HG02973 (cell line): ENCODE data around the gene PECR.

Experiments used
- ATAC-seq: cut with Tn5 transposase; IDR thresholded peaks from one replicate; pipeline ENCODE4 v1.9.1; 2021; ENCODE audit warnings: moderate library complexity; ENCODE audit not compliant: unreplicated experiment

PECR gene

DNA sequence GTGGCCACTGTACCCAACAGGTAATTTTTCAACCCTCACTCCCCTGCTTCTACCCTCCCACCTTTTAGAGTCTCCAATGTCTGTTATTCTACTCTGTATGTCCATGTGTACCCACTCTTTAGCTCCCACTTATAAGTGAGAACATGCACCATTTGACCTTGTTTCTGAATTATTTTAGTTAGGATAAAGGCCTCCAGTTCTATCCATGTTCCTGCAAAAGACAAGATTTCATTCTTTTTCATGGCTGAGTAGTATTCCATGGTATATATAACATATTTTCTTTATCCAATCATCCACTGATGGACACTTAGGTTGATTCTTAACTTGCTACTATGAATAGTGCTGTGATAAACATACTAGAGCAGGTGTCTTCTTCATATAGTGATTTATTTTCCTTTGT, 9.1 kb downstream of the PECR start:
- no peak for ATAC-seq

DNA sequence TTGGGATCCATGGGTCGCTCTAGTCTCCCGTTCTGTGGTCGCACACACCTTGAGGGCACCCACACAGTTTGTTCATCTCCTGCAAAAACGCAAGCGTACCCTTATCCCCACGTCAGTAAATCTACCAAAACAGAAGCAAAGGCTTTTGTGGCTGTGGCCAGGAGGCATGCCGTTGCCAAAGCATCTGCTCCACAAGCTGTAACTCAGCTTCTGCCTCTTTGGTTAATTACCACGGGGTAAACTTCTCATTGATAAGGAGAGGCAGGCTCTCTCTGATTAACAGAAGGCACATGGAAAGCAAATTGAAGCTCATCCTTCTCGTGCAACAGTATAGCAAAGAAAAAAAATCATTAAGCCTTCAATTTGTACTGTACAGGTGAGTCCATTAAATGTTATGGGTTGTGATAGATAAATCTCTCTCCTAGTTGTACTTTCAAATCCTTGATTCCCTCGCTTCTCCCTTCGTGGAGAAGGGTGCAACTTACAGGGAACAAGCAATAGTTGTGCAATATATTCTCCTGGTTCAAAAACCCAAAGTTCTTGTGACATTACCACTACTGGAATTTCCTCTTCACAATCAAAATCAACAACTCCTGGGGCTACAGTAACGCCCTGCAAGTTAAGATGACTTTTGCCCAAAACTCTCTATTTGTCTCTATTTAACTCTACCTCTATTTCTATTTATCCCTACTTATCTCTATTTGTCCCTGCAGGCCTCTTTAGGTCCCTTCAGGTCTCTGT, 10.3 kb downstream of the PECR start:
- no peak for ATAC-seq

DNA sequence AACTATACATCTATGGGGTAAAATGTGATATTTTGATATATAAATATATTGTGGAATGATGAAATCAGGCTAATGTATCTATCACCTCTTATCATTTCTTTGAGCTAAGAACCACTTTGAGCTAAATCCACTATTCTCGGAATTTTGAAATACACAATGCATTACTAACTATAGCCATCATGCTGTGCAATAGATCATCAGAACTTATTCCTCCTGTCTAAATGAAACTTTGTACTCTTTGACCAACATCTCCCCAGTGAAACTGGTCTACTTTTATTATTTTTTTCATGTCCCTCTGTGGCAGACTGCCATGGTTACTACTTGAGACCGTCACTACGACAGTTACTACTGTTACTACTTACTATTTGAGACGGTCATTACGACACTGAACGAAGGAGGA, 11.4 kb downstream of the PECR start:
- ATAC-seq, result no peak

DNA sequence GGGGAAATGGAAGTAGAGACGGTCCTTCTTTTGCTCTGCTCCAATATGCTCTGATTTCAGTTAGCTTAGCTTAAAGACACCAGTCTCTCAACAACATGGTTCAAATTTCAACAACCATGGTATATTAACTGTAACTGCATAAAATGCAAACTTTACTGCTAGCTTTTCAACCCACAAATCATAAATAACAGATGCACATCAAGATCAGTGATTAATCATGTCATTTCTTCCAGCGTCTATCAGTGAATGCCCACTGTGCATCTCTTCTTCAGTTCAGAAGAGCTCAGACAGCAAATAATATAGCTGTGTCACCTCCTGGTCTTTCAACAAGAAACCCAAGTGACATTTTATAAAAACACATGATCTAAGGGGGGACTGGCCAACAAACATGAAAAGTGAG, 12.6 kb downstream of the PECR start:
- no peak for ATAC-seq

DNA sequence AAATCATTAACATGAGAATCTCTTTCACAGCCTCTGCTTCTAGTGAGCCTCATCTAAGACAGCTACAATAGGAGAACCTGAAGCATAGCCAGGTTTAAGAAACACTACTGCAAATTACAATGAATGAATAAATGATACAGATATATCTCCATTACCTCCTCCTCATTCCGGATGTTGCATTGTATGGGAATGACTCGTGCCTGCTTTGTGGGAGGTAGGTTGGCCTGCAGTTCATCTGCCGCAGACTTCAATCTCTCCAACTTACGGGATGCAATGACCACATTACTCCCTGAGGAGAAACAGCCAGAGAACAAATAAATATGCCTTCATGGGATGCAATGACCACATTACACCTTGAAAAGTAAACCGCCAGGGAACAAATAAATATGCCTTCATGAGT, 15.4 kb downstream of the PECR start:
- no peak for ATAC-seq

DNA sequence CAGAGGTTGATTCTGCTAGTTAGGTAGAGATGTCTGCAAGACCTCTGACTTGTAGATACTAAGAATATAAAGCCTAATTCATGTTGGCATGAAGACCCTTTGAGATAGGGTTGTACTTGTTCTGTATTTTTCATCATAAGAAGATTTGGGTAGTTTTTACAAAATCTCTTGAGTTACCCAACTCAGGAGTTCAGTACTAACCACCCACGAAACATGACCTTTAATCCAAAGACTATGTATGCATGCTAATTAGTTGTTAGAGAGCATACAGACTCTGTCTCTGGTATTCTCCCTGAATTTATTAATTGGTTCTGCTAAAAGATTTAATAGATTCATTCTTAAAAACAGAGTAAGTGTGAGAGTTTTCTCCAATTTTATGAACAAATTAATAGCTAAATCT, 16.9 kb downstream of the PECR start:
- ATAC-seq, result no peak

DNA sequence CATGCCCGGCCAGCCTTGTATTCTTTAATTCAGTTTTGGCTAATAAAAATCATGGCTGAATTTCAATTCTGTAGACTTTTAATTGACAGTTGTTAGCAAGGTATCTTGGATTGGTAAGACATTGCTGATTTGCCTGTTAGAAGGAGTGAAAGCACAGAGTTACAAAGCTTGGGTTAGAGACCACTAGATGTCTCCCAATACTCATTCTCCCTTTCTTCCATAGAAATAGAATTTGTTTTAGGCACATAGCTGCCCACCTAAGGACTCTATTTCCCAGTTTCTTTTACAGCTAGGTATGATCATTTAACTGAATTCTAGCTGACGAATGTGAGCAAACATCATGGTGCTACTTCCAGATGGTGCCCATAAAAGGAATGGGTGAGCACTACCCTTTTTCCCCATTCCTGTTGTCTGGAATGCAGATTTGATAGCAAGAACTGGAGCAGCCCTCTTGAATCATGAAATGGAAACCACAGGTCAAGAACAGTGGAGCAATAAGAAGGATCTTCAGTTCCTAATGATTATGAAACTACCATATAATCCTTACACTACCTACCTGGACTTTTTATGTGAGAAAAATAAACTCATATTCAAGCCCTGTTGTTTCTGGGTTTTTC, 17.5 kb downstream of the PECR start:
- ATAC-seq, result no peak

DNA sequence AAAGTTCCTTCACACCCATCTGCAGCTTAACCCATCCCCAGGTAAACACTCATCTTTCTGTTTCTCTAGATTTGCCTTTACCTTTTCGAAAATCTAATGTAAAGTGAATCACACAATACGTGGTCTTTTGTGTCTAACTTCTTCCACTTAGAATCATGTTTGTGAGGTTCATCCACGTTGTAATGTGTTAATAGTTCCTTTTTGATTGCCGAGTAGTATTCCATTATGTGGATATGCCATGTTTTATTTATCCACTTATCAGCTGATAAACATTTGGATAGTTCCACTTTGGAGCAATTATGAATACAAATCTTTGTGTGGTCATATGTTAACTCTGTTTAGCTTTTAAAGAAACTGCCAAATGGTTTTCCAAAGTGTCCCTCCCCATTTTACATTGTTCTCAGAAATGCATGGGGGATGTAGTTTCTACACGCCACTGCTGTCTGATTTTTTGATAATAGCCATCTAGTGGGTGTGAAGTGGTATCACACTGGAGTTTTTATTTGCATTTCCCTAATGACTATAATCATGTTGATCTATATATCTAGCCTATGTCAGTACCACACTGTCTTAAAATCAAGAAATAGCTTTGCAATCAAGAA, 22.3 kb downstream of the PECR start:
- no peak for ATAC-seq

DNA sequence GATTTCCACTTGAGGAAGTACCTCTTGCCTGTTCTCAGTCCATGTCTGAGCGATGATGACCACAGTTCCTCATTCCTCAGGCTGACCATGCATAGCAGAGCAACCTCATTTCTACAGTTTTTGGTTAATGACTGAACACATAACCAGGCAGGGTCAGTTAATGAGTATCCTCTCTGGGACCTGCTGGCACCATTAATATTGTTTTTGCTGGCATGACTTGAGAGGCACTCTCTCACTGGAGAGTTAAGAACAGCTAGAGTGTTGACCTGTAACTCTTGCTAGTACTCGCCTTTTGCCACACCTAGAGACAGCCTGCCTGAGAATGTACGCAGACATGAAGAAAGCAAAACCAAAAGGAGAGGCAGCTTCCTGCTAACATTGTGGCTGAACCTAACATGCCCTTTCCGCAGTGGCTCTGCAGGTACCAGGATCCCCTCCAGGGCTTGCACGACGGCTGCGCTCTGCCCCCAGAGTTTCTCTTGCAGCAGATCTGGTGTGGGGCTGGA, 23.9 kb downstream of the PECR start:
- ATAC-seq, result peak; percentile 83

DNA sequence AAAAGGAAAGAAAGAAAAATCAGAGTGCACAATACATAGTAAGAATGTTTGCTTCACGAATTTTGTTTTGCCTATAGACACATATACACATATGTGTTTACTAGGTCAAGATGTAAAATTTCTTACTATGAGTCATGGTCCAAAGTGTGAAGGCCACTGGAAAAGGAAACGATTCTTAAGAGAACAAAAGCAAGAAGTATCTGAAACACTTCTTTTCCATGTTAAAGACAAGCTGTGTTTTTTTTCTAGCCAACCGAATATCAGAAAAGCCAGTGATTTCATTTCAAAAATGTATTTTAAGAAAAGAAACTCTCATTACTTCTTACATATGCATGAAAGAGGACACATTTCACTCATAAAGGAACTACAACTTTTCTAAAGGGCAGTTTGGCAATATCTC, 24.9 kb downstream of the PECR start:
- peak; percentile 47 for ATAC-seq

DNA sequence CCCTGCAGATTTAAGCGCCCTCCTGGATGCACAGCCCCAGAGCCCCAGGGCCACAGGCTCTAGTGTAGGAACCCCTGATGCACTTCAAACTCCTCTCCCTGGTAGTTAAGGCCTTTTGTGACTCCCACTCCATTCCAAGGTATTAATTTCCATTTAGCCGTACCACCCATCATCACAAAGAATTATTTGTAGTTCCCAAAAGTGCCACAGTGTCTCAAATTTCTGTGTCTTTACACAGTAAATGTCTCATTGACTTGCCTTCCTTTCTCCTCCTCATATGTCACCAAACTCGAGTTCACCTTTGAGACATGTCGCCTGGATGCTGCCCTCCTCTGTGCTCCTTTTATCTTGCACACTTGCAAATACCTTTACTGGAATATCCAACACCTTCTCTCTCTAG, 25.9 kb downstream of the PECR start:
- no peak for ATAC-seq

DNA sequence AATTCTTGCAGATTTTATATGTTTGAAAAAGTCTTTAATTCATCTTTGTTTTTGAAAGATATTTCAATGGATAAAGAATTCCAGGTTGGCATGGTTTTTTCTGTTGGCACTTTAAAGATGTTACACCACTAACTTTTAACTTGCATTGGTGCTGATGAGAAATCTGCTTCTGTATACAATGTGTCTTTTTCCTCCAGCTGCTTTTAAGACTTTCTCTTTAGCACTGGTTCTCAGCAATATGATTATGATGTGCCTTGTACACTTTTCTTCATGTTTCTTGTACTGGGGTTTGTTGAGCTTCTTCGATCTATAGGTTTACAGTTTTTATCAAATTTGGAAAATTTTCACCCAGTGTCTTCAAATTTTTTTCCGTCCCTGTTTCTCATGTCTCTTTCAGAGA, 29.2 kb downstream of the PECR start:
- ATAC-seq, result no peak

DNA sequence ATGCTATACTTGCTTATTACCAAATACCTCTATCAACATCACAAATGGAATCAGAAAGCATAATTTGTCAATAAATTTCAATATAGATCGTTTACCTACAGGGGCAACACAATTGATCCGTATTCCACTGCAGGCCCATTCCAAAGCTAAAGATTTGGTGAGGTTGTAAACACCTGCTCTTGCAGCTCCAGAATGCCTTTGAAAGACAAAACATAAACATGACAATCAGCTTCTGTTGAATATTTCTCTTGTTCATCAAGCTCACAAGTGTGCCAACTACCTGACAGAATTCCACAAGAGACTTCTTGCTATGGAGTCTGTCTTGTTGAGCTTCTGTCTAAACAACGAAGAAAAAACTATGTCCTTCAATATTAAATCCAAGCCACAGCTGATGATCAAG, 30.3 kb downstream of the PECR start:
- ATAC-seq, result no peak

DNA sequence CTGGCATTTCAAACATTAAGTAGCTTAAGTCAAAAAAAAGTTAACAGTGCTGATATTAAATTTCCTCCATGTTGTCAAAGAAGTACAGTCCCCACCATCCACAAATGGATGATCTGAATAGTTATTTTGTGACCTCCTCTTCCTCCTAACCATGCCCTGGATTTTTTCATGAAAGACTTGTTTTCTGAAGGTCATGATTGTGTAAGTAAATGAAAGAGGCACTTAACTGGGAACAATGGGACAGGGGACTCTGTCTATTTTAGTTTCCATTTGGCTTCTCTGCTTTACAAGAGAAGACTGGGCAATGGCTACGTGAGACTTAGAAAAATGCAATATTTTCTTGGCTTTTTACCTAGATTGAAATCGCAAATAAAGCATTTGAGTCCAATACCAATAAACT, 32.2 kb downstream of the PECR start:
- no peak for ATAC-seq

DNA sequence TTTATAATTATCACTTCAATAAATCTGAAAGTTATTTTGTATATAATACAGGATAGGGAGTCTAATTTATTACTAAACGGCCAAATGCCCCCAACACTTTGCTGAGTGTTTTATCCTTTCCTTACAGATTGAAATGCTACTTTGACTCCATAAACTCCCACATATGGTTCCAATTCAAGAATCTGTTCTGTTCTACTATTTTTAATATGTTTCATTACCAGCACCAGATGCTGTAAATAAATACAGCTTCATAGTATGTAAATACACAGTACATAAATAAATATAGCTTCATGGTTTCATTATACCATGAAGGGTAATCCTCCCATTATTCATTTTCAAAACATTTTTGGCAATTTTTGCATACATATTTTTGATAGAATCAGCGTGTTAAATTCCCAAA, 34.2 kb downstream of the PECR start:
- no peak for ATAC-seq

DNA sequence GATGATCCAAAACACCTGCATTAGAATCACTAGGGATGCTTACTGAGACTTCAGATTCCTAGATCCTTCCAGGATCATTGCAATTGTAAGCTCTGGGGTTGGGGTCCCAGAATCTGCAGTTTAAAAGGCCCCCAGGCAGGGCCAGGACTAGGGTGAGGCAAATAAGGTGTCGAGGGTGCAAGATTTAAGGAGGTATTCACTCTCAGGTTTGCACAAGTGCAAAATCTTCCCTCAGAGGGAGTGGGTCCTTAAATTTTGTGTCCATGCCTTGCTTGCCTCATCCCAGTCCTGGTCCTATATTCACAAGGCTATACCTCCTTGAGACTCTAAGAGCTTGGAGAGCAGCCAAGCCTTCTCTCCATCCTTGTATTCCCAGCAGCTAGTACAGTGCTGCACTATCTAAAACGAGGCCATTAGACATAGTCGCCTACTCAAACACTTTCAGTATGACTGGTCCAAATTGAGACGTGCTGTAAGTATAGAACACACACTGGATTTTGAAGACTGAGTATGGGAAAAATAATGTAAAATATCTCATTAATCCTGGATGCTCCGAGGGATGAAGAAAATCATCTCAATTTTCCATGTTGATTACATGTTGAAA, 36.6 kb downstream of the PECR start:
- ATAC-seq, result peak; percentile 98

DNA sequence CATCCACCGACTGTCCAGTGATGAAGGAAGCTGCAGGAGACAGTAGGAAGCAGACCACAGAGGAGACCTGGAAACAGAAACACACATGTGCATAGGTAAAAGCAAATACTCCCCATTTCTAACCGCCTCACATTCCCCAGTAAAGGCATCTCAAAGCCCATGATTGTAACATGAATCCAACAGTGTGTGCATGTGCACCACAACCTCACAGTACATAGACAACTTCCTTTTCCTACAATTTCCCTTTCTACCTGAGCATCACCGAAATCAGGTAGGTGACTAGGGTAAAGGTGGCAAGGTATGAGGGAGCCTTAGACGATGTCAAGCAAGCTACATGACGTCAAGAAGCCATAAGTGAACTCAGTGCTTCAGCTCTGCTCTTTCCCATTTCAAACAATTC, 37.7 kb downstream of the PECR start:
- no peak for ATAC-seq

DNA sequence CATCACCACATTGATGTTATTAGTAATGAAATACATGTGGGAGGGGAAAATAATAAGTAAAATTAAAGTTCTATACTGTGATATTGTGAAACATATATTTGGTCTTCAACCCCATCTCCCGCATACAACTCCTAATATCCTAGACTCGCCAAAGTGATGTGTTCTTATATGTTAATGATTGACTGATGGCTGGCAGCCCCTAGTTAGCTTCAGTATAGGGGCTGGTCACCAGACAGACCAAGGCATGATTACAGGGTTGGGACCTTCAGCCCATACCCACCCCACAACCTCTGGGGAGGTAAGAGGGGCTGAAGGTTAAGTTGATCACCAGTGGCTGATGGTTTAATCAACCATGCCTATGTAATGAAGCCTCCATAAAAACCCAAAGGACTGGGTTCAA, 40.2 kb downstream of the PECR start:
- ATAC-seq, result no peak

DNA sequence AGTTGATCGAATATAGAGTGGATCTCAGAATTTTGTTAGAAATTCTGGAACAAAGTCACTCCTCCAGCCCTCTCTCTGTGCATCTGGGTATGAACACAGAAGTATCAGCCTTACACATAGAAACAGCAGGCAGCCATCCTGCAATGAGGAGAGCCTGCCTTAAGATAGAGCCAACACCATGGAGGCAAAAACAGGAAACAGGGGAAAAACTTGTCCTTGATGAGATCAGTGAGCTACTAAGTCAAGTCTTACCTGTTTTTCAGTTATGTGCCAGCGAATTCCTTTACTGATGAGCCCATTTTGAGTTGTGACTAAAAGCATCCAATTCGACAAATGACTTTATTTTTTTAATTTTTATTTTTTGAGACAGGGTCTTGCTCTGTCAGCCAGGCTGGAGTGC, 41.7 kb downstream of the PECR start:
- ATAC-seq, result no peak

DNA sequence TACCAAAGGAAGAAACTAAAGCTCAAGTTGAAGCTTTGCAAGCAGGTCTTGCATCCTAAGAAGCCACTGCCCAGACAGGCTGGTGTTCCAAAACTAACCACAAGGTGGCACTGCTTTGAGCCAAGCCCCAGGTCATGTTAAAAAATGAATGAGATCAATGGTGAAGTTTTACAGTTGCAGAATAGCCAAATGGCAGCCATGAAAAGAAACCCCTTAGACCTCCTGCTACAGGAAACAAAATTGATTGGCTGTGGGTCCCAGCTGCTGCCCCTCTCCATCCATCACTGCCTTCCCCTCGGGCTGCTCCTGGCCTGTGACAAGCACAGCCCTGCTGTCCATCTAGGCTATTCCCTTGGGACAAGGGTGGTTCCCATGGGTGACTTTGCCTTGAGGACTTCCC, 47.5 kb downstream of the PECR start:
- ATAC-seq, result peak; percentile 32

DNA sequence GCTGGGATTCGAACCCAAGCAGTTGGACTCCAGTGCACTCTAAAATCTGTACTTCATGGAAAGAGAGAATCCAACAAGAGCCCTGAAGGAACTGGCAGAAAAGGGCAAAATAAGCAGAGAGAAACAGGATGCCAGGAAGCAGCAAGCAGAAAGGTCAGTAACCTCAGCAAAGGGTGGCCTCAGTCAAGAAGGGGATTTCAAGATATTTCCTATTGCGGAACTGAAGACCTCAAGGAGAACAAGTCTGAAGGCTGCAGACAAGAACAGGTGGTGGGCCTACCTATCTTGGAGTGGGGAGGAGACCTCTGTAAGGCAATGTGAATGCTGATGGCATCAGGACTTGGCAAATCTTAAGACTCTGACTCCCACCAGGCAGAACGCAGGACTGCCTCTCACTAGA, 48.2 kb downstream of the PECR start:
- peak; percentile 34 for ATAC-seq
